ENCODE data around the gene SLC6A7.

Gene SLC6A7

DNA sequence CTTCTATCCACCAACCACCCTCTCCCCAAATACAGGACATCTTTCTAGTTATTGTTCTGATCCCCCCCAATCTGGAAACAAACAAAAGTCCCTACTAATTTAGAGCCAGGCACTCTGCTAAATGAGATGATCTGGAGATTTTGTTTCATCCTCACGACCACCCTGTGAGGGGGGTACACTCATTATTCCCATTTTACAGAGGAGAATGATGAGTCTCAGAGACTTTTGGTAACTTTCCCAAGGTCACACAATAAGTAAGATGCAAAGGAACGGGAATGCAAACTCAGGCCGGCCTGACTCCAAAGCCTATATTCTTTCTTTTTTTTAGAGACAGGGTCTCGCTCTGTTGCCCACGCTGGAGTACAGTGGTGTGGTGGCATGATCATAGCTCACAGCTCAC, 43.6 kb upstream of the SLC6A7 start:
- TF ChIP-seq POLR2A (IDR thresholded peaks at IDR 0.05; ENCODE audit: low read depth, low read length) (no peak), SPI1 (IDR thresholded peaks at IDR 0.05; ENCODE audit: low read depth, low read length) (no peak), PAX5 (IDR thresholded peaks at IDR 0.05; ENCODE audit: insufficient read depth, low read length, severe bottlenecking) (no peak), POLR2AphosphoS5 (IDR thresholded peaks at IDR 0.05; ENCODE audit: low read depth, low read length) (no peak), TAF1 (IDR thresholded peaks at IDR 0.05; ENCODE audit: low read depth, low read length) (no peak), POU2F2 (IDR thresholded peaks at IDR 0.05; ENCODE audit: low read depth, low read length) (no peak)
- DNase-seq (ENCODE audit: insufficient read length, low spot score), result no peak
- FAIRE-seq, result no peak

DNA sequence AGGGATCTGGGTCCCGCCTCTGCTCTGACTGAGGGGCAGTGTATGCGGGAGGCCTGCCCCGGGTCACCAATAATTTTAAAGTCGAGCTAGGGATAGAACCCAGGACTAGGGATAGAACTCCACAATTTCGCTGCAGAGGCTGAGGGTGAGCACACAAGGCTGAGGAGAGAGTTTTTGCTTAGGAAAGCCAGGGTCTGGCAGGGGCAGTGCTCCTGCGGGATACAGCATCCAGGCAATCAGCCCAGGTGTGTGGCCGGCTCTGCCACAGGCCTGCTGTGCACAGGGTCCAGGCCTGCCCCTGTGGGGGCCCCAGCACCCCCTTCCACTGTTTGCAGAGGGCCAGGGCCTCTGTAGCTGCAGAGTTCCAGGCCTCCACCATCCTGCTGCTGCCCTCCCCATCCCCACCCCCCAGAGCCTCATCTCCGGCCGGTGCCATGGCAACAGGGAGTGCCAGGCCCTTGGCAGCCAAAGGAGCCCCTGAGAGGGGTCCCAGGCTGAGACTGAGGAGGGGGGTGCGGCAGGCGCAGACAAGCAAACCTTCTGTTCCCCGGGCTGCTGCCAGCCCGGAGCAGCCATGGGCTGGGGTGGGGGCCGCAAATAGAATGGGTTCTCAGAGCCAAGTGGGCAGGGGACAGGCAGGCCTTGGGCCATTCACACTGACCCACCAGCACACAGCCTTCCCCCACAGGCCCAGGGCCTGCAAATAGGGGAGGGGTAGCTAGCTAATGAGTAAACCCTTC, 42.8 kb upstream of the SLC6A7 start:
- FAIRE-seq (no peak), DNase-seq (ENCODE audit: insufficient read length, low spot score) (no peak)
- TF ChIP-seq SPI1 (IDR thresholded peaks at IDR 0.05; ENCODE audit: low read depth, low read length) (no peak), POLR2A (IDR thresholded peaks at IDR 0.05; ENCODE audit: low read depth, low read length) (no peak), POLR2AphosphoS5 (IDR thresholded peaks at IDR 0.05; ENCODE audit: low read depth, low read length) (no peak), POU2F2 (IDR thresholded peaks at IDR 0.05; ENCODE audit: low read depth, low read length) (no peak)

DNA sequence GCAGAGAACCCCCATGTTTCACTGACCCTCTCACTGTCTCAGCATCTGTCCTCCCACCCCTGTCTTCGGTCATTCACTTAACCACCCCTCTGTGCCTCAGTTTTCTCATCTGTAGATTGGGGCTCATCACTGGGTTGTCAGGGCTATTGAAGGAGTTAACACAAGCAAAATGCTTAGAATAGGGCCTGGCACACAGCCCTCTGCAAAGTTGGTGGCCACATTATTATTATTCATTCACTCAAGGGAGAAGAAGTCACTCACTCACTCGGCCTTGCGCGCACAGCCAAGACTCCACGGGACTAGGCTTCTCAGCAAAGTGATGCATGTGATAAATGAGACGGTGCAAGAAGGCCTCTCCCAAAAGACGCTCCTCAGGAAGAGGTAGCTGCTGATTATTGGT, 42.2 kb upstream of the SLC6A7 start:
- DNase-seq (ENCODE audit: insufficient read length, low spot score), result no peak
- no peak for FAIRE-seq
- TF ChIP-seq POLR2A (IDR thresholded peaks at IDR 0.05; ENCODE audit: low read depth, low read length) (no peak), POLR2AphosphoS5 (IDR thresholded peaks at IDR 0.05; ENCODE audit: low read depth, low read length) (no peak), SPI1 (IDR thresholded peaks at IDR 0.05; ENCODE audit: low read depth, low read length) (no peak), POU2F2 (IDR thresholded peaks at IDR 0.05; ENCODE audit: low read depth, low read length) (no peak), TAF1 (IDR thresholded peaks at IDR 0.05; ENCODE audit: low read depth, low read length) (no peak), PAX5 (IDR thresholded peaks at IDR 0.05; ENCODE audit: insufficient read depth, low read length, severe bottlenecking) (no peak)

DNA sequence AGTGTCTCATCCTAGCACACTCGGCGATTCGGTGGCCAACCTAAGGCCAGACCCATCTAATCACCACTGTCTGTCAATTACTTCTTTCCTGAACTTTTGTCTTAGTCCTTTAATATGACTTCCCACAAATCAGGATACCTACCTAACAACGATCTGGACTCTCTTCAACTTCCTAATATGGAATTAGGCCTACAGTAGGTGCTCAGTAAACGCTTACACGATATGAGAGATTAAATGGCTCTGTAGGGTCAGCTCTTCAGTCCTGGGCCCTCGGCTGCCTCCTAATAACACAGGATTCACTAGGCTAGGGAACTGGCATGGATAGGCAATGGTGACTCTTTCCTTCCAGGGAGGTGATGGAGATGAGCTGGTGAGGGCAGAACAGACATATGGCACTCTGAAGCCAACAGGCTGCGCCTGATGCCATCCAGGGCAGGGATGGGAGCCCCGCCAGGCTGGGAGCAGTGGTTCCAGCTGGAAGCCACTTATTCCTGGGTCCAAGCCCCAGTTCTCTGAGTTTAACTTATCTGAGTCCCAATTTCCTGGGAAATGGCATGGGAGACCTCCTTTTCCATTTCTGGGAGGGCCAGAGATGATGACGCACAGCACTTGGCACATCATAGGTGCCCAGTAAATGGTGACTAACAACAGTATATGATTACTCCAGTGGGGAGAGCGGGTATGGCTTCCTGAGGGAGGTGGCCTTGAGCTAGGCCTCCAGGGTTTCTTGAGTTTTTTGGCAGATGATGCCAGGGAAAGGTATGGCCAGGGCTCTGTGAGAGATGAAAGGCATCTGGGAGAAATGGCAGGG, 41.5 kb upstream of the SLC6A7 start:
- FAIRE-seq (no peak), DNase-seq (ENCODE audit: insufficient read length, low spot score) (no peak)
- TF ChIP-seq SPI1 (IDR thresholded peaks at IDR 0.05; ENCODE audit: low read depth, low read length) (no peak), POLR2AphosphoS5 (IDR thresholded peaks at IDR 0.05; ENCODE audit: low read depth, low read length) (no peak), POLR2A (IDR thresholded peaks at IDR 0.05; ENCODE audit: low read depth, low read length) (no peak), PAX5 (IDR thresholded peaks at IDR 0.05; ENCODE audit: insufficient read depth, low read length, severe bottlenecking) (no peak), POU2F2 (IDR thresholded peaks at IDR 0.05; ENCODE audit: low read depth, low read length) (no peak), TAF1 (IDR thresholded peaks at IDR 0.05; ENCODE audit: low read depth, low read length) (no peak)

DNA sequence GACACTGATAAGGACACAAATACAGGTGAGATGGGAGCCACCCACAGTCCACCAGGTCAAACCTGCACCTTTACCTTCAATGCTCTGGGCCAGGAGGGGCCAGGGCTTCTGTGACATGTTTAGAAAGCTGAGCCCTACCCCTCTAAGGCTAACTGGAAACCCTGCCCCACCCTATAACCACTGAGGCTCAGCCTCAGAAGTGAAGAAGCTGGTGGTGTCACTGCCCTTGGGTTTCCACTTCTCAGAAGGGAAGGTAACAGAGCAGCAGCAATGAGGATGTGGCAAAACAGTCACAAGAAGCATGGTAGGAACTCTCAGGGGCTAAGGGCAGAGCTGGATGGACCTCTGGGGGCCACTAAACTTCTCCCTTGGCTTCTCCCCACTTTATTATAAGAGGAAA, 40.2 kb upstream of the SLC6A7 start:
- DNase-seq (ENCODE audit: insufficient read length, low spot score), result no peak
- no peak for FAIRE-seq
- TF ChIP-seq TAF1 (IDR thresholded peaks at IDR 0.05; ENCODE audit: low read depth, low read length) (no peak), POLR2AphosphoS5 (IDR thresholded peaks at IDR 0.05; ENCODE audit: low read depth, low read length) (no peak), POU2F2 (IDR thresholded peaks at IDR 0.05; ENCODE audit: low read depth, low read length) (no peak), PAX5 (IDR thresholded peaks at IDR 0.05; ENCODE audit: insufficient read depth, low read length, severe bottlenecking) (no peak), SPI1 (IDR thresholded peaks at IDR 0.05; ENCODE audit: low read depth, low read length) (no peak), POLR2A (IDR thresholded peaks at IDR 0.05; ENCODE audit: low read depth, low read length) (no peak)

DNA sequence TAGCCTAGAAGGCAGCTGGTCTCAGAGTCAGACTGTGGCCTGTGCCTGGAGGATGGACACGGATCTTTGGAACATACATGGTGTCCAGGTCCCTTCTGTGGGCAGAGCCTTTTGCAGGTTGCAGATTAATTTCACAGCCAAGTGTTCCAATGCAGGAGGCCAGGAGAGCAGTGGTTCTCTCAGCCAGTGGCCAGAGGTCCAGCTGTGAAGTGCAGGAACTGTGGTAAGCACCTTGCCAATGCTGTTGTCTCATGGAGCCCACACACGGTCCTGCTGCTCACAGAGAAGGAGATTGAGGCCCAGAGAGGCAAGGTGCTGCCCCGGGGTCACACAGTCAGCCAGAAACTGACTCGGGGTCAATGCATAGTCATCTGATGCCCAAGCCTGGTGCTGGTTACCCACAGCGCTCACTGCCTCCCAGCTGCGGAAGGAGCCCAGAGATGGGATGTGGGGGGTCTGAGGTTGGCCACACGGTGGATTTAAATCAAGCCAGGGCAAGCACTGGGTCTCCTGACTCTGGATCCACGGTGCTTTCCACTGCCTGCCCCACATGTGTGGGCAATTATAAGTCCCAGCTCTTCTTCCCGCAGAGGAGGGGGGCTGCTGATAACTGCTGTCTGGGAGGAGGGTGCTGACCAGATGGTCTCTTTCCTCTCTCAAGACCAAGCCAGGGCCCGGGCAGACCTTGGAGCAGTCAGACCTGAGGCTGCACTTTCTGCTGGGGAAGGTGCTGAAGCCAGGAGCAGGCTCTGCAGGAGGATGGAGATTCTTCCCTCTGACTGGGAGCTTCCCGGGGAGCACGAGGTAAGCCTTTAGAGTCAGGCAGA, 37.0 kb upstream of the SLC6A7 start:
- TF ChIP-seq POU2F2 (IDR thresholded peaks at IDR 0.05; ENCODE audit: low read depth, low read length) (no peak), TAF1 (IDR thresholded peaks at IDR 0.05; ENCODE audit: low read depth, low read length) (no peak), POLR2AphosphoS5 (IDR thresholded peaks at IDR 0.05; ENCODE audit: low read depth, low read length) (no peak), PAX5 (IDR thresholded peaks at IDR 0.05; ENCODE audit: insufficient read depth, low read length, severe bottlenecking) (no peak), POLR2A (IDR thresholded peaks at IDR 0.05; ENCODE audit: low read depth, low read length) (no peak)
- DNase-seq (ENCODE audit: insufficient read length, low spot score) (no peak), FAIRE-seq (no peak)

DNA sequence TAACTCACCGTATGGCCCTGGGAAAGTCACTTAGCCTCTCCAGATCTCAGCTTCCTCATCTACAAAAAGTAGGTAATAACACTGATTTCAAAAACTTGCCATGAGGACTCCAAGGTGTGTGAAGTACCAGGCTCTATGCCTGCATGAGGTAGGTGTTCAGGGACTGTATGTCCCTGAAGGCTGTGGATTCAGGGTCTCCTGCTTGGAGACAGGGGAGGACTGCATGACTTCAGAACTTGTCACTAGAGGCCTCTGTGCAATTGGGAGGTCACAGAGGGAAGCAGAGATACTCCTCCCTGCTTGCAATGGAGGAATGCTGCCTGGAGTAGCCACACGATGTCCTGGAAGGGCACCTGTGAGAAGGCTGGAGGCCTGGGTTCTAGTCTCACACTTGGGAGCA, 36.4 kb upstream of the SLC6A7 start:
- FAIRE-seq (no peak), DNase-seq (ENCODE audit: insufficient read length, low spot score) (no peak)
- TF ChIP-seq SPI1 (IDR thresholded peaks at IDR 0.05; ENCODE audit: low read depth, low read length), result no peak
- no peak for TF ChIP-seq POLR2AphosphoS5 (IDR thresholded peaks at IDR 0.05; ENCODE audit: low read depth, low read length)
- TF ChIP-seq TAF1 (IDR thresholded peaks at IDR 0.05; ENCODE audit: low read depth, low read length), result no peak
- no peak for TF ChIP-seq PAX5 (IDR thresholded peaks at IDR 0.05; ENCODE audit: insufficient read depth, low read length, severe bottlenecking)
- no peak for TF ChIP-seq POLR2A (IDR thresholded peaks at IDR 0.05; ENCODE audit: low read depth, low read length)
- TF ChIP-seq POU2F2 (IDR thresholded peaks at IDR 0.05; ENCODE audit: low read depth, low read length), result no peak

DNA sequence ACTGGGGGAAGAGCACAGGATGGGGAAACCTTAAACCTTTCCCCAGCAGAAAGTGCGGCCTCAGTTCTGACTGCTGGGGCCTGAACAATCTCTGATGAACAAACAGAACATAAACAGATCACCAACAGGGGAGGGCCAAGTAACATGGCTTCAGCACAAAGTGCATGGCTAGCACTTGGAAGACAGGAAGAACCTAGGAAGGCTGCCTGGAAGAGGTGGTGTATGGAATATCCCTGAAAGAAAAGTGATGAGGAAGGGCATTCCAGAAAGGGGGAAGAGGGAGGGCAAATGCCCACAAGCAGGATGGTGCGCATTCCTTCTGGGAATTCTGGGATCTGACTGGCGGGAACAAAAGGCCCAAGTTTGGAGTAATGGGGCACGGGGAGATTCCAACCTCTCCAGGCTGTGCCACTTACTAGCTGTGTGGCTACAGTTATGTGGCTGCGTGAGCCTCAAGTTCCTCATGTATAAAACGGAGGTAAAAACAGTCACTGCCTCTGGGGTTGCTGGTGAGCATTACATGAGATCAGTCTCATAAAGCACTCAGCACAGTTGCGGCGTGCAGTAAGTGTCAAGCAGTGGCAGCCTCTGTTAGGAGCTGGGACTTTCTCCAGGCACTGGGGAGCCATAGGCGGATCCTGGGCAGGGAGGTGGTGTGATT, 35.8 kb upstream of the SLC6A7 start:
- DNase-seq (ENCODE audit: insufficient read length, low spot score) (no peak), FAIRE-seq (peak; percentile 77)
- TF ChIP-seq POU2F2 (IDR thresholded peaks at IDR 0.05; ENCODE audit: low read depth, low read length), result no peak
- no peak for TF ChIP-seq SPI1 (IDR thresholded peaks at IDR 0.05; ENCODE audit: low read depth, low read length)
- TF ChIP-seq TAF1 (IDR thresholded peaks at IDR 0.05; ENCODE audit: low read depth, low read length), result no peak
- TF ChIP-seq POLR2AphosphoS5 (IDR thresholded peaks at IDR 0.05; ENCODE audit: low read depth, low read length), result no peak
- TF ChIP-seq PAX5 (IDR thresholded peaks at IDR 0.05; ENCODE audit: insufficient read depth, low read length, severe bottlenecking), result no peak
- no peak for TF ChIP-seq POLR2A (IDR thresholded peaks at IDR 0.05; ENCODE audit: low read depth, low read length)
